NCI-H774 (cell line): Measurements from ENCODE around the gene CWC22.
"Not testable (repeated sequence)": the region's sequence is repeated elsewhere in the genome, so short reads cannot be mapped to it uniquely, and the experiment has no call there.

Experiments used
- DNase-seq: peaks from one replicate; lab custom pipeline; 2025; lab: John Stamatoyannopoulos, UW

CWC22 gene

DNA sequence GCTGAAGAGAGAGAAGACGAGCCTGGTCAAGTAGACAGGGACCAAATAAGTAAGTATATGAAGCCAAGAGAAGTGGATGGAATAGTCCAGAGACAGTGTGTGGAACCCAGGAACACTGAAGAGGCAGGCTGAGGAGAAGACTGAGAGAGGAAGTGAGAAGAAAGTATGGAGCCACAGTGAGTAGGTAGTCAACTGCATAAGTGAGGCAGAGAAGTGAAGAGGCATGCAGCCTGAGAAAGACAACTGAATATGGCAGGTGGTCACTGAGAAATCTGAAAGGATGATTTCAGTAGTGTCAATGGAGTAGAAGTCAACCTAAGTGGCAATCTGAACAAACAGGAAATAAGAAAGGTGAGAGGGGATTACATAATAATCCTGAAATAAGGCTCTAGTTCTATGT is 55.4 kb downstream of the CWC22 start:
- DNase-seq = no peak

DNA sequence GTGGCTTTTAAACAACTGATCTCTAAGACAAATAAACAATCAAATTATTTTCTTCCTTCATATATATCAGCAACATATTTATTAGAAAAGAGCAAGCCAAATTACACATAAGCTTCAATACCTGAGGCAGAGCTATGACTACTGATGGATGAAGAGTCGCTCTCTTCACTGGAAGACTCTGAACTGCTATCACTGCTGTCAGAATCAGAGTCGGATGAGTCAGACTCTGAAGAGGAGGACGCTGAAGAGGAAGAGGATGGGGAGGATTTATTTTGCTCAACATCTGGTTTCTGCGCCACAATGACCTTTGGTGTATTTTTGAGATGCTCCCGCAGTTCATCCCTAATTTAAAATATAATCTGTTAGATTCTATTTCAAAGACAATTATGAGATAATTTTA is 56.7 kb downstream of the CWC22 start:
- DNase-seq = no peak

DNA sequence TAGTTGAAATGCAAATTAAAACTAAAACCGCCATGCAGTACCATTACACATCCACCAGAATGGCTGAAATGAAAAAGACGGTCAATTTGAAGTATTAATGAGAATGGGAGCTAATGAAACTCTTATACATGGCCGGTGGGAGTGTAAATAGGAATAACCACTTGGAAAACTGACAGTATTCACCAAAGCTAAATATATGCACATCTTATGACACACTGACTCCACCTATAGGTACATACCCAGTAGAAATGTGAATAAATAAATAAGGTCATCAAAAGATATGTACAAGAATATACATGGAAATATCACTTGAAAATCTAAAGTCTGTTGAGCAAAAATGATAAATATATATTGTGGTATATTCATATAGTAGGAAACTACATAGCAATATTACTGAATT is 57.7 kb downstream of the CWC22 start:
- no peak for DNase-seq

DNA sequence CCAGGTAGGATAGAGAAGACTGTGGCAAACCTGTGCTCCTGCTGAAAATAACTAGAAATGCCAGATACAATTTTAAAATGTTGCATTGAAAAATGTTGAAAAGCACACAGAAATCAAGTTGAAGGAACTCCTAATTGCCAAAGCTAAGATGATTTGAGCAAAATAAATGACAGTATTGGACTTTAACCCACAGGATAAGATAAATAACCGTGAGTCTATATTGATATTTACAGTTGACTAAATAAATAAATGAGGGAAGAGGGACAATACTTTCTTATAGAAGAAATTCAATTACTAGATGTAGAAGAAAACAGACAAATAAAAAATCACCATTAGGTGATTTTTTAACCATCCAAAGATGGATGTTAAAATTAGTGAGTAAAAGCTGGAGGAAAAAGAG is 59.0 kb downstream of the CWC22 start:
- no peak for DNase-seq

DNA sequence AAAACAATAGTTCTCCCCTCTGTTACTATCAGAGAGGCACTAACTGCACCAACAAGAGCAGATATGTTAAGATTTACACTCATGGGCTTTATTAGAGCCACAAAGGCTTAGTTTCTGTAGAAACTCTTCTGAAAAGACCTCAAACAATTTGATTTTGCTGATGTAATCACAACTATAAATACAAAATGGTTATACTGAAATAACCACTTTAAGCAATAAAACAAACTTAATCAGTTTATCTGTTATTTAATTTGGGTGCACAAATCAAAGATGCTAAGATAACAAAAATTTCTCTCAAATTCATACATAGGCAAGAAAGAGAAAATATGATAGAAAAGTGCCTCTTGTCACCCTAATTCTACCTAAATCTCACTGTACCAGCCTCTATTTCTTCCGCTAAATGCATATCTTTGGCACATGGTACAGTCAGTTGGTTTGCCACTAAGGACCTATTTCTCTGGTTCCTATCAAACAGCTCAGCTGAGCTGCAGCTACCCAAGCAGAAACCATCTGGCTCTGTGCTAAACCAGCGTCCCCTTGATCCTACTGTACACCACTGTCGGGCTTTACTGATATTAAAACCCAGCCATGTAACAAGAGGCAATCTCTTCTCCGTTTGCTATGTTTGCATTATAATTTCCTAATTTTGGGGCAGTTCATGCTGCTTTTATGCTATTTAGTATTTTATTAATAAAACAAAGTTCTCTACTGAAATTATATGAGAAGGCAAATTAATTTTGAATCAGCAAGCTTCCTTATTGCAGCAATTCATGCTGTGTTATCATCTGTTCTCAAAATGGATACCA is 60.1 kb downstream of the CWC22 start:
- no peak for DNase-seq

DNA sequence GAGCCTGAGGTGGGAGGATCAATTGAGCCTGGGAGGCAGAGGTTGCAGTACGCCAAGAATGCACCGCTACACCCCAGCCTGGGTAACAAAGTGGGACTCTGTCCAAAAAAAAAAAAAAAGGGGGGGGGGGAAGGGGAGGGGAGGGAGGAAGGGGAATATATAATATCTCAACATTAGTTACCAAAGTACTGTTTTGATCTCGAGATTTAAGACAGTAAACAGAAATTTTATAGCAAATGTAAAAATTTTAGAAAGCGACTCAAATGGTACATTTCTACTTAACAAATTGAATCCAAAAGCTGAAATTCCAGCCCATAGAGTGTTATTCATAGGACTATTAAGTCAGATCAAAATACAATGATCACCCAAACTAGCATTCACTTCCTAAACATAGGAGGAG is 60.8 kb downstream of the CWC22 start:
- DNase-seq = no peak

DNA sequence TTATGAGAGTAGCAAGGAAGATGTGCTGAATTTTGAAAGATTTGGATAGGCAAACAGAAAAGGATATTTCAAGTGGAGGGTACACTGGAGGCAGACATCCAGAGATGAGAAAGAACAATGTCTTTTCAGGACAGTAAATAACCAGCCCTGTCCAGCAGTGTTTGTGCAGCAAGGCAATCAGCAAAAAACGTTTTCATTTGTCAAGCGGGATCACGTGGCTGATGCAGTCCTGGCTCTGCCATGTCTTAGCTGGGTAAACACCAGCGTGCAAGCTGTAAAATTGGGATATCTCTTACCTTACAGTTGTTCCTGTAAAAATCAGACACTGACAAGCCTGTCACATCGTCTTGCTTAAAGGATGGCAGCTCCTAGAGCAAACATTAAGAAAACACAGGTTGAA is 67.8 kb downstream of the CWC22 start:
- DNase-seq = peak; percentile 4

DNA sequence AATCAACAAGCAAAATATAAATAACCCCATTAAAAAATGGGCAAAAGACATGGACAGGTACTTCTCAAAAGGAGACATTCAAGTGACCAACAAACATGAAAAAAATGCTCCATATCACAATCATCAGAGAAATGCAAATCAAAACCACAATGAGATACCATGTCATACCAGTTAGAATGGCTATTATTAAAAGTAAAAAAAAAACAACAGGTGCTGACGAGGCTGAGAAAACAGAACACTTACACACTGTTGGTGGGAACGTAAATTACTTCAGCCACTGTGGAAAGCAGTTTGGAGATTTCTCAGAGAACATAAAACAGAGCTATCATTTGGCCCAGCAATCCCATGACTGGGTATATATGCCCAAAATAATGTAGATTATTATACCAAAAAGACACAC is 69.1 kb downstream of the CWC22 start:
- no peak for DNase-seq

DNA sequence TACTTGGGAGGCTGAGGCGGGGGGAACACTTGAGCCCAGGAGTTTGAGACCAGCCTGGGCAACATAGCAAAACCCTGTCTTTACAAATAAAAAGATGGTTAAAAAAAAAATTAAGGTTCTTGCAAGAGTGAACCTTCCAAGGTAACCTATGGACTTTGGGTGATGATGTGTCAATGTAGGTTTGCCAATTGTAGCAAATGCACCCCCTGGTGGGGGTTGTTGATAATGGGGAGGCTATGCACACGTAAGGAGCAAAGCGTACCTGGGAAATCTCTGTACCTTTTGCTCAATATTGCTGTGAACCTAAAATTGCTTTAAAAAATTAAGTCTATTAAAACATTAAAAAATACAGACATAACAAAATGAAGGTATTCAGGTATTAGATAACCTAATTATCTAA is 70.4 kb downstream of the CWC22 start:
- DNase-seq = no peak

DNA sequence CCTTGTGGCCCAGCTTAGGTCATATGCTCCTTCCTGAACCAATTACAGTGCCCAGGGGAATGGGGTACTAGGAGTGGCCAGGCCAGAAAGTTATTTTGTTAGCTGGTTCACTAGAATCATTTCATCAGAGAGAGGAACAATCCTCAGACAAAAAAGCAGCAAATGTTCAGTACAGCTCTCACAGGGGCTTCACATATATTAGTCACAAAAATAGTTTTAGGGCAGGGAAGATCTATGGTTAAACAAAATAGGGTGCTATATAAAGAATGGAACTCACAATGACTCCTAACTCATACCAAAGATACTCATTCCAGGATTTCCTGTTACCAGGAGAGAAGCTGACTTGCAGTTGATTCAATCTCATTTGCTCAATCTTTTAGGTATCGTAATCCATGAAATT is 71.0 kb downstream of the CWC22 start:
- DNase-seq = no peak

DNA sequence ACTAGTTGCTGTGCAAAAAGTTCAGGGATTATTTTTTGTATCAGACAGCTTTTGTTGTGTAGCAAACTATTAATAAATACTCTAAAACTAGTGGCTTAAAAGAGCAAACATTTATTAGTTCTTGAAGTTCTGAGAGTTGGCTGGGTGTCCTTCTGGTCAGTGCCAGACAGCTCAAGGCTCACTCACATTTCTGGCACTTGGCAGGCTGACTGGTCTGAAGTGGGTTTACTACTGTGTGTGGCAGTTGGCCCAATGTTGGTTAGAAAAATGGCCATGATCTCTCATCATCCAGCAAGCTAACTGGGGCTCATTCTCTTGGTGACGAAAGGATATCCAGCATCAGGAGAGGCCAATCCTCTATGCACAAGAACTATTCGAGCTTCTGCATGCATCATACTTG is 74.3 kb downstream of the CWC22 start:
- no peak for DNase-seq

DNA sequence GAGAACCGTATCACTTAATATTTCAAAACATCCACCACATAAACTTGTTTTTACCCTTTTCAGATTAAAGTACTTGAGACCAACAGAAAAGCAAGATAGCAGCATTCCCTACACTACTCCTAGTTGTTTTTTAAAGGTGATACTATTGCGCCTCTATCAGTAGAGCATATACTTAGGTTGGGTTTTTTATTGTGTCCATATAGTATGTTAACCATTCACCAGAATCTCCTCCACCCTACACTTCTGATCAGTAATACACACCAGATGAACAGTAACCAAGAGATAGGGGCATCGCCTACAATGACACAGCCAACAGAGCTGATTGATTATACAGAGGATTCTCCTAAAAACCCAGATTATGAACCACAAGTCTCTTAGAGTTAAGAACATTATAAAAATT is 75.6 kb downstream of the CWC22 start:
- no peak for DNase-seq

DNA sequence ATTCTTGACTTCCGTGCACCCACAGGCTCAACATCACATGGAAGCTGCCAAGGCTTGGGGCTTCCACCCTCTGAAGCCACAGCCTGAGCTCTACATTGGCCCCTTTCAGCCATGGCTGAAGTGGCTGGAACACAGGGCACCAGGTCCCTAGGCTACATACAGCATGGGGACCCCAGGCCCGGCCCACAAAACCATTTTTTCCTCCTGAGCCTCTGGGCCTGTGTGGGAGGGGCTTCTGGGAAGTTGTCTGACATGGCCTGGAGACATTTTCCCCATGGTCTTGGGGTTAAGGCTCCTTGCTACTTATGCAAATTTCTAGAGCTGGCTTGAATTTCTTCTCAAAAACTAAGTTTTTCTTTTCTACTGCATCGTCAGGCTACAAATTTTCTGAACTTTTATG is 77.1 kb downstream of the CWC22 start:
- DNase-seq = not testable (repeated sequence)

DNA sequence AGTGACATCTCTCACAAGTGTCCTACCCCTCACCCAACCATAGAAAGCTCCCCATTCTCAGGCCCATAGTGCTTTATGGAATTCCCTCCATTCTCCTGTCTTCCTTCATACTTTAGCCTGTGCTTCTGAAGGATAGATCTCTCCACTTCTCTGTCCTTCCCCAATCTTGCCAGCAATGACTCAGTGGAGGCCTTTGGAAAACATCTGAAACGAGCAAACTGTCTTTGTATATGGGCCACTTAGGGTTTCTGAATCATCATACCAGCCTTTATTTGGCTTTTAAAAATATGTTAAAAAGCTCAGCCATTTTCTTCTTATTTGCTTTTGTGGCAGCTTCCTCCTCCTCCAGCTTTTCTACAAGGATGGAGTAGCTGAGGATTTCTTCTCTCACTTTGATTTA is 80.1 kb downstream of the CWC22 start:
- DNase-seq = no peak

DNA sequence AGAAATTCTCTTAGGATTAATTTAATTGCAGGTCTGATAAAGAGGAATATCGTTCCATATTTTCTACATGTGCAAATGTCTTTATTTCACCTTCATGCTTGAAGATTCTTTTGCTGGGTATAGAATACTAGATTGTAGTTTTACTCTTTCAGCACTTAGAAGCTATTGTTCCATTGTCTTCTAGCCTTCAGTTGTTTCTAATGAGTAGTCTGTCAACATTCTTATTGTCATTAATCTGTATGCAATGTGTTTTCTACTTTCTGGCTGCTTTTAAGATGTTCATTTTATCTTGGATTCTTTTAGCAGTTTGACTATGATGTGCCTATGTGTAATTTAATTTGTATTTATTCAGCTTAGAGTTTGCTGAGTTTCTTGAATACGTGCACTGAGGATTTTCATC is 81.4 kb downstream of the CWC22 start:
- DNase-seq = no peak

DNA sequence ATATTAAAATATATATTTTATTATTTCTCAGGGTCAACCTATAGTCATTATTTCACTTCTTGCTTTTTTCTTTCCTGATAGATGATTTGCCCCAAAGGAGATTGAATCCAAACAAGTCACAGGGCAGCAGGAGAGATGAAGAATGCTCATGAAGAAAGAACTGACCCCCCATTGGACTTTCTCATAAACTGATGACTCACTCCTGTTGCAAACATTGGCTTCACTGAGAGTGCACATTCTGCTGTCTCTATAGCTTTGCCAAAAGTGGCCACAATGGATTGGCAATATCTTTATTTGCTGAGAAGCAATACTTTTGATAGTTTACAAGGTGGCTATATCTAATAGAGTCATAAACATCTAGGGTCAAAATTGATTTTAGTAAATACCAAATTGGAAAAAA is 89.8 kb downstream of the CWC22 start:
- no peak for DNase-seq

DNA sequence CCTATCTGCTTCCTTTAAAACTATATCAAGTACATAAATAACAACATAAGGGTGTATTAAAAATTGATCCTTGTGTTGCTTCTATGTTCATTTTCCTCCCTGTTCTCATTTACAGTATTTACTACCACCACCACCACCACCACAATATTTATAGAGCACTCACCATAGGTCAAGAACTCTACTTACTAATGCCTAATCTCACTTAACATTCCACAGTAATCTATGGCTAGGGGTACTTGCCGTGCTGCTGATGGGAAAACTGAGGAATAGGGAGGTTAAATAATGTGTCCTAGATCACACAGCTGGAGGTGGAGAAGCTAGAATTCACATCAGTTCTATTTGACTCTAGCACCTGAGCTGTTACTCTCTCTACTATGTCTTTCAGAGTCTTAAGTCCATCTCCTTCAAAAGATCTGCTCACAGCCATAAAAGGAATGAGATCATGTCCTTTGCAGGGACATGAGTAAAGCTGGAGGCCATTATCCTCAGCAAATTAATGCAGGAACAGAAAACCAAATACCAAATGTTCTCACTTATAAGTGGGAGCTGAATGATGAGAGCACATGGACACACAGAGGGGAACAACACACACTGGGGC is 91.6 kb downstream of the CWC22 start:
- DNase-seq = no peak

DNA sequence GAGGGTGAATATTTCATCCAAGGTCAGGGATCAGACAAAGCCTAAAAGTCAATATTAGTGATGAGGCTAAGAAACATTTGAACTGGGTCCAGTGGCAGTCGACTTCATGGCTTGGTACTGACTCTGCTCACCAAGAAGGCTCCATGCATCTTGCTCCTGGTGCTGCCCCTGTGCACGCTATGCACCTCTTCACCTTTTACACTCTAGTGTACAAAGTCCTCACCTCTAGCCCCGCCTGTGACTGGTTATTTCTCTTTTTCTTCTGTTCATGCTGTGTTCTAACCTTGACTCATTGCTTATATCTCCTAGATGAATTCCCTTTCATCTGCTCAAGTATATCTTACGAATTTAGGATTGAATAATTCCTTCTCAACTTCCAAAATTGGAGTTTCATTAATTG is 93.3 kb downstream of the CWC22 start:
- no peak for DNase-seq

DNA sequence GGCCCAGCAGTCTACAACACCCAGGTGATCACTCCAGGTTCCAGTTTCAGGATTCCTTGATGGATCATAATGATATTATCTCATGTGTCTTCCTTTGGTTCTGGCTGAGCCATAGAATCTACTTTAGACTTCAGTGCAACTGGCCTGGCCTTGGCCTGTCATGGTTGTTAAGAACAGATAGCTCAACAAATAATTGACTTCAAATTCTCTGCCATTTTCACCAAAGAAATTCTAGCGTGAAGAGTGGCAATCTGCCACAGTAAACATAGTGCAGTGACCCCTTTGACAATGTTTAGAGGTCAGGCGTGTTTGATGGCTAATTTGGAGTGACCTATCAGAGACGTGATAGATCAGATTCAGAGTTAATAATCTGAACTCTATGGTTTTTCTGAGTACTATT is 95.5 kb downstream of the CWC22 start:
- no peak for DNase-seq

DNA sequence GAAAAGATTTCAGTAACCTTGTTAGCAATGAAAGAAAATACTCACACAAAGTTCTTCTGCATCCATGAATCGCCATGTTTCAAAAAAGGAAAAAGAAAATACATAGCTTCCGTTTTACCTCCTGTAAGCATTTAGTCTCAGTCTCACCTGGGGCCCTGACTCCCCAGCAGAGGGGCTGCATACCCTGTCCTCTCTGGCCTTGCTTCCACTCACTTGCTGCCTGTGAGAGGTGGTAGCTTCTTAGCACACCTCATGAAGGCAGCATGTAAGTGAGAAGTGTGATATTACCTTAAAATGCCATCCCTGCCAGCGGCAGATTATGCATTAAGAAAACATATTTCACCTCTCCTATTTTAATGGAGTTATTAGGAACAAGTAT is 96.4 kb downstream of the CWC22 start:
- DNase-seq = no peak

DNA sequence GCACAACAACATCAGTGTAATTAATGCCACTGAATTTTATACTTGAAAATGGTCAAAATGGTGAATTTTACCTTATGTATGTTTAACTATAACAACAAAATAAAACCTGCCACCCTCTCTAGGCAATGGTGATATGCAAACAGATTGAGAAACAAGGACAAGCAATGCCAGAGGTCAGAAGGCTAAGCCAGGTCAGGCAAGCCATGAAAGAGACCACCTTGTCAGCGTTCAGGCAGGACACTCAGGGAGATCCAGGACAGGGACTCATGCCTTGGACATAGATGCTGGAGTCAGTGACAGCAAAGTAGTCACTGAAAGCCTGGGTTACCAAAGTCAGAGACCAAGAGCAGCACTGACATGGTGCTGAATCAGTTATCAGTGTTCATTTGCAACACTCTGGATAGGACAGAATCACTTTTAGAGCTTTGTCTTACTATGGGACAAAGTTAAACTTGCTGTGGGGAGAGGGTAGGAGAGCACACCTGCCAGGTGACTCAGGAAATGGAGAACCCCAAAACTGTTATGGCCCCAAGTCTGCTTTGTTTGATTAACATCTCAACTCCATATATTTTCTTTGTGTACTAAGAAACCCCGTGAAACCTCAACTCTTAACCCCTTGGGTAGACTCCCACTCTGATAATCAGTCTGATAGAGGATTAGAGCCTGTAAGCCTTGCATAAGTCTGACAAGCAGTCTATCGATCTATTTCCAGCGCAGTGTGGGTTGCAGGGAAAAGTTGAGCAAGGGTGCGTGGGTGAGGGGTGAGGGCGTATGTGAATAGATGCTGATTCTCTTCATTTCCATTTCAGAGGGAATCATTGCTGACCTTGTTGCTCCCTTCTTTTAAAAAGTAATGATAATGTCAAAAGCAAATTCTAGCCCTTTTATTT is 97.0 kb downstream of the CWC22 start:
- no peak for DNase-seq

DNA sequence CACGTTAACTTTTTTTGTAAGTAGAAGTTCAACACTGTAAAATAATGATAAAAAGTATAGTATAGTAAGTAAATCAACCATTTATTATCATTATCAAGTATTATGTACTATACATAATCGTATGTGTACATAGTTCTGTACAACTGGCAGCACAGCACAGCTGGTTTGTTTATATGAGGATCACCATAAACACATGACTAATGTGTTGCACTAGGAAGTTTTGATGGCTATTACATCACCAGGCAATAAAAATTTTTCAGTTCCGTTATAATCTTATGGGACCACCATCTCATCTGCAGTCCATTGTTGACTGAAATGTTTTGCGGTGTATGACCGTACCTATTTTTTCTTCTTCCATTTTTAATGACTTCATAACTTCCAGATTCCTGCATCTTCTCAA is 106.4 kb downstream of the CWC22 start:
- no peak for DNase-seq

DNA sequence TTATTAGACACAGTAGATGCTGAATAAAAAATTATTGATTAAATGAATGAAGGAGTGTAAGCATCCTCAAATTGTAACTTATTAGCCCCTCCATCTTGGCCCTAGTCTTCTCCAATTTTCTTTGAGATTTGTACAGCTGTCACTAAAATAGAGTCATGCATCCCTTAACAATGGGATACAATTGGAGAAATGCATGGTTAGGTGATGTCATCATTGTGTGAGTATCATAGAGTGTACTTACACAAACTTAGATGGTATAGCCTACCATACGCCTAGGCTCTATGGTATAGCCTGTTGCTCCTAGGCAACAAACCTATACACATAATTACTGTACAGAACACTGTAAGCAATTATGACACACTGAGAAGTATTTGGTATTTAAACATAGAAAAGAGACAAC is 107.4 kb downstream of the CWC22 start:
- DNase-seq = no peak
